ENCODE measurements around the gene TECPR1.
"Not testable (repeated sequence)": the region's sequence is repeated elsewhere in the genome, so short reads cannot be mapped to it uniquely, and the experiment has no call there.

Gene TECPR1

GRCh38 chr7:98228801-98229200, 23.2 kb downstream of the TECPR1 start:
- DNase-seq (ENCODE audit: low read depth in 2 of 2) = no peak

- DNase-seq (ENCODE audit: low read depth in 2 of 2) = no peak
Observed at GRCh38 chr7:98227939-98228338, 24.1 kb downstream of the TECPR1 start.

GRCh38 chr7:98225913-98226614, 26.0 kb downstream of the TECPR1 start:
- DNase-seq (ENCODE audit: low read depth in 2 of 2) = no peak

DNA sequence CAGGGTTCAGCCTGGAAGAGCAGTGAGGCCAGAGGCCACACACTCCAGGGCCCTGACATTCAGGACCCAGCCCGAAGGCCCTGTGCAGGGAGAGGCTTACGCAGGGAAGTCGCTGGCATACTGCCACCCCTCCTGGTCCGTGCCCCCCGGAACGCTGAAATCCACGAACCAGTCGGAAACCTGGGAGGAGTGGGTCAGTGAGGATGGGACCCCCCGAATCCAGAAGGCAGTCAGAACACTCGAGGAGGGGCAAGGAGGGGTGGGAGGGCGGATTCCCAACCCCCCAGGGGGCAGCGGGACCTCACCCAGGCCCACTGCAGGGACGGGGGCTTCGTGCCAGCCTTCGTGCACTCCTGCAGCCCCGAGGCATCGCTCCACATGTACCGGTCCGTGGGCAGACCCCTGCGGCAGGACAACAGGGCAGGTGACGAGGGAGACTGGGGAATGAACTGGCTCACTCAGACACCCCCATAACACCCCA, 27.3 kb downstream of the TECPR1 start:
- no peak for DNase-seq (ENCODE audit: low read depth in 2 of 2)

DNA sequence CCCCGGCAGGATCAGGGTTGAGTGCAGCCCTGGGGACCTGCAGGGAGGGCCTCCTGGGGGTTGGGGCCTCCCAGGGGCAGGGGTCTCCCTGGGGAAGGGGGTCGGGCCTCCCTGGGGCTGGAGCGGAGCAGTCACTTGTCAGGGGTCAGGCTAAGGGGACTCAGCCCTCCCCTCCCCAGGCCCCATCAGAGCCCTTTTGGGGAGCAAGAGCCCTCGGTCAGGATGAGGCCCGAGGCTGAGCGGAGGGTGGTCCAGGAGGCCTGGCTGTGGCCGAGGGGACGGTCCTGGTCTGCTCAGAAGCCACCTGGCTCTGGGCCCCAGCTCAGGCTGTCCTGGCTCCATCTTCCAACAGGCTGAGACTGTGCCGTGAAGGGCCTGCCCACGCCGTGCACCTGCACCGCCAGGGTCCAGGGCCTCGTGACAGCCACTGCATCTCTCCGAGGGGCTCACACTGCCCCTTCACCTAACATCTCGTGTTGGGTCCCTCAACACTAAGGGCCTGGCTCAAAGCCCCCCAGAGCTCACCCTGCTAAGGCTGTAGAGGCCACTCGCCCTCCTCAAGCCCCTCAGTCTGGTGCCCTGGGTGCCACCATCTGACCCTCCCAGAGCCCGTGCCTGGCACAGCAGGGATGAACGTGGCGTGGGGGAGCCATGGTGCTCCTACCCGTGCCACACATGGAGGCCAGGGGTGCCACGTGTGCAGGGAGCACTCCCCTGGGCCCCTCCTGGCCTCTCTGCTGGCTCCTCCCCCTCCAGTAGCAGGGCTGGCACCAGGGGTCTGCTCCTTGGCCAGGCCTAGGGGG, 27.9 kb downstream of the TECPR1 start:
- DNase-seq (ENCODE audit: low read depth in 2 of 2) = no peak

DNA sequence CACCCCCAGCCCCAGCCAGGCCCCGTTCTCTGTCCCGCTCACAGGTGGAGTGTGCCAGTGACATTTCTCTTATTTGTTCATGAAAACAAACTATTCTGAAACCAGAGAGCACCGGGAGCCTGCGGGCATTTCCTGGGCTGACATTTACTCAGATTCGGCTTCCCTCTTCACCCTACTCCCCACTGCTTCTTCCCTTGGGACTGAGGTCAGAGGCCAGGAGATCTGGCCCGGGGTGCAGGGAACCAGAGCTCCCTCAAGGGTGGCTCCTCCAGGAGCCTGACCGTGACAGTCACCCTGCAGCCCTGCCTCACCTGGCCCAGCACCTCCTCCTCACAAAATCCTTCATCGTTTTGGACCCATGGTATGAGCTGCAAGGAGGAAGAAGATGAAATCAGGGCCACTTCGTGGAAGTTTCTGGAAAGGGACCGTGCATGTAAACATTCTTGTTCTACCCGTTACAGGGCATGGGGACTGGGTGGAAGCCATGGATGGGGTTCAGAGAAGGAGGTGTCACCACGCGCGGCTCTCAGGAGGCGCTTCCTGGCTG, 28.6 kb downstream of the TECPR1 start:
- no peak for DNase-seq (ENCODE audit: low read depth in 2 of 2)

GRCh38 chr7:98222533-98223195, 29.4 kb downstream of the TECPR1 start:
- no peak for DNase-seq (ENCODE audit: low read depth in 2 of 2)

- DNase-seq (ENCODE audit: low read depth in 2 of 2) = no peak
Observed at GRCh38 chr7:98221611-98222532, 30.2 kb downstream of the TECPR1 start.

DNA sequence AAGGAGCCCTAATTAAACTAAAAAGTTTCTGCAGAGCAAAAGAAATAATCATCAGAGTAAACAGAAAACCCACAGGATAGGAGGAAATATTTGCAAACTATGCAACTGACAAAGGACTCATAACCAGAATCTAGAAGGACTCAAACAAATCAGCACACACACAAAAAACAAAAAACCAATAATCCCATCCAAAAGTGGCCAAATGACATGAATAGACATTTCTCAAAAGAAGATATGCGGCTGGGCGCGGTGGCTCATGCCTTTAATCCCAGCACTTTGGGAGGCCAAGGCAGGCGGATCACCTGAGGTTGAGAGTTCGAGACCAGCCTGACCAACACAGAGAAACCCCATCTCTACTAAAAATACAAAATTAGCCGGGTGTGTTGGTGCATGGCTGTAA, 32.6 kb downstream of the TECPR1 start:
- DNase-seq (ENCODE audit: low read depth in 2 of 2) = not testable (repeated sequence)

GRCh38 chr7:98217623-98218582, 34.1 kb downstream of the TECPR1 start:
- no peak for DNase-seq (ENCODE audit: low read depth in 2 of 2)

DNA sequence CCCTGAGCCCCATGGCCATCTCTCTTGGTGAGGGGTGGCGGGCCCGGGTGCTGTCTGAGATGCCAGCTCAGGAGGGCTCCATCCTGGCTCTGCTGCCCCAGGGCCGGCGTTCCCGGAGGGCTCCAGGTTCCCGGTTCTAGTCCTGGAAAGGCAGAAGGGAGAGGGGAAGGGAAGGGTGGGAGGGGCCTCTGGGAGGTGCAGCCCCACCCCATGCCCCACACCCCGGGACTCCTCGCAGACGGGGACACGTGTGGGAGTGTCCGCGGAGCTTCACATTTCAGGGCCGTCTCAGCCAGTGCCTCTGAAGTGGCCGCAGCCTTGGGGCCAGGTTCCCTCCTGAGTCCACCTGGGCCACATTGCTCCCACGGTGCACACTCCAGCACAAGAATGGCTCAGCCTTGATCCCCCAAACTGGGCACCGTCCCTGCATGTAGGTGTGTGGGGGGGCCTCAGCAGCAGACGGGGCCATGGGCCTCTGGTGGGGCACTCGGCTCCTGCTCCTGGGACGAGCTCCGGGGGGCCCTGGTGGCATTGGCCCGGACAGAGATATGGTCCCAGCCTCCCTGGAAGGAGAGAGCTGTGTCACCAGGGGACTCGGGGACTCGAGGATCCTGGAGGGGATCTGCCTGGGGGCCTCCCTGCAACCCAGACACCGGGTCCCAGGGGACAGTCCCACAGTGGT, 35.0 kb downstream of the TECPR1 start:
- no peak for DNase-seq (ENCODE audit: low read depth in 2 of 2)

DNA sequence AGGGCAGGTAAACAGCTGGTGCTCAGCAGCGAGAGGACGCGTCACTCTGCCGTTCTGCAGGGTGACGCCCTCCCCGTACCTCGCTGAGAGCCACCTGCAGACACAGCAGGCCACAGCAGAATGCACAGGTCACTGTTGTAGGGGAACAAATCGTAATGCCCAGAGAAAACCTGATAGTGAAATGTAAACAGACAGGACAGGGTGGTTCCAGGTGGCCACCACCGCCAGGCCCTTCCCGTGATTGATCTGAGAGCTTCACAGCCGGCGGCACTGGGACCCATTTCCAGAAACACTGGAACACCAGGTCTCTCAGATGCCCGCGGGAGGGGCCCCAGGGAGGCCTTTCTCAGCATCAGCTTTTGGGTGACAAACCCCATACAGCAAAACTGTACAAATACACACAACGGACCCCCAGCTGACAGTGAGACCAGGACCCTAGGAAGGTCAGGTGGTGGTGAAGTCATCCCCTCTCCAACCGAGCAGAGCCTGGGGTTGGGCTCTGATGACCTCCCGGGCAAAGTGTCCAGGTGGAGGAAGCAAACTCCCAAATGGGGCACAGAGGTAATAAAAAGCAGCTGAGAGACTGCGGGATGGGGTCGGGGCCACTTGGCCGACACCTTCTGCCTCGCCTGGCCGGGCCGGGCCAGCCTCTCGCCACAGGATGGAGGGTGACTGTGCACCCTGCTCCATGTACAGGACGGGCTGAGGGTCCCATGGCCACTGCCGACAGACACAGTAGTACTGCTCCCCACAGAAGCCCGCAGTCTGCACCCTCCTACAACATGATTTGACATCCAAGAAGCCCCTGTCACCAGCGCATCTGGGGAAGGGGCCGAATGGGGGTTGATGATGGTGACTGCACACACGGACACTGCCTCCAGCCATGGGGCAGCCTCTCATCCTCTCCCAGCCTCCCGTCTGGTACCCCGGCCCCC, 36.2 kb downstream of the TECPR1 start:
- no peak for DNase-seq (ENCODE audit: low read depth in 2 of 2)

GRCh38 chr7:98214811-98215321, 37.2 kb downstream of the TECPR1 start:
- DNase-seq (ENCODE audit: low read depth in 2 of 2) = no peak

DNA sequence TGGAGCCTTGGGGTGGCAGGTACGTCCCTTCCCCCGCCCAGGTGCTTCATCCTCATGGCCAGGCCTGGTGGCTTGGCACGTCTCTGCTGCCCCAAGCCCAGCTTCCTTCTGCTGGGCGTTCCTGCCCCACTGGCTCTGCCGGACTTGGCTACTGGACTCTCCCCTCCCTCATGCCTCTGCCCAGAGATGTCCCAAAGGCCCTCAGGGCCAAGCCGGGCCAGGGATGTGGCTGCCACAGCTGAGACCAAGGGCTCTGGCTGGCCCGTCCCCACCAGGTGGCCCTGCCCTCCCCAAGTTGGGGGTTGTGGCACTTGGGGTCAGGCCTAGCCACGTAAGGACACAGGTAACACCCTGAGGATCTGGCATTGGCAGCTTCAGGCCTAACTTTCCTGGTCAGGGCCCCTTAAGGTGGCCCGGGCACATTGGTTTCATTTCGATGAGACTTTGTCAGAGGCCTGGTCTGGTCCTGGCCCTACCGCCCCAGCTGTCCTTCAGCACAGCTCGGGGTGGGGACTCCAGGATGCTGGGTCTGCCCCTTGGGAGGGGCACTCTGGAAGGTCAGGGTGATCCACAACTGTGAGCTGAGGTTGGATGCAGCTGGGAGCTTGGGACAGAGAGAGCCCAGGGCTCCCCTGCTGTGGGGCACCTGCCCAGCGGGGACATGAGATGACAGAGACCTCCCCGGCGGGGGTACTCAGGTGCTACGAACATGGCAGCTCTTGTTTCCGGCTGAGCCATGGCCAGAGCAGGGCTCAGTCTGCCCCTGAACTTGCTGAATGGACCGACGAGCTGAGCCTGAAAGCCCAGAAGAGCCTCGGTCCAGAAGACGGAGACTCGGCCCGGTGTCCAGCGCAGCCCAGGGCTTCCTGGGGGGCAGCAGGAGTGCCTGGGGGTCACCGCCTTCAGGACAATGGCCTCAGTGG, 37.9 kb downstream of the TECPR1 start:
- no peak for DNase-seq (ENCODE audit: low read depth in 2 of 2)

- DNase-seq (ENCODE audit: low read depth in 2 of 2) = no peak
Observed at GRCh38 chr7:98213296-98213887, 38.6 kb downstream of the TECPR1 start.

DNA sequence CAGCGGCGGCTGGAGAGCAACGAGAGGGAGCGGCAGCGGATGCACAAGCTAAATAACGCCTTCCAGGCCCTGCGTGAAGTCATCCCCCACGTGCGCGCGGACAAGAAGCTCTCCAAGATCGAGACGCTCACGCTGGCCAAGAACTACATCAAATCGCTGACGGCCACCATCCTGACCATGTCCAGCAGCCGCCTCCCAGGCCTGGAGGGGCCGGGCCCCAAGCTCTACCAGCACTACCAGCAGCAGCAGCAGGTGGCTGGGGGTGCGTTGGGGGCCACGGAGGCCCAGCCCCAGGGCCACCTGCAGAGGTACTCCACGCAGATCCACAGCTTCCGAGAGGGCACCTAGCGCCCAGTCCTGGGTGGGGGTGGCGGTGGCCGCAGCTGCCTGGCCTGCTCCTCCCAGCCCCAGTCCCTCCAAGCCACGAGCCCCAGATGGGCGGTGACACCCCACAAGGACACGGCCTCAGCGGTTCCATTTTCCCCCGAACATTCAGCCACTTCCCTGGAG, 39.4 kb downstream of the TECPR1 start:
- DNase-seq (ENCODE audit: low read depth in 2 of 2) = no peak
